WERI-Rb-1 (cell line): ENCODE data around the gene DCAF15.

Experiments
- DNase-seq: peaks from one replicate; pipeline ENCODE4 v3.0.0-alpha.2; 2020
- H3K27ac ChIP-seq: fragments of 250-450 bp; sonication (Bioruptor Pico); 2 replicates; pipeline ENCODE4 v1.5.1; 2020; ENCODE audit warnings: mild to moderate bottlenecking, moderate library complexity
- H3K27me3 ChIP-seq: fragments of 250-450 bp; sonication (Bioruptor Pico); 2 replicates; pipeline ENCODE4 v1.5.1; 2021; ENCODE audit warnings: mild to moderate bottlenecking, low read depth, moderate library complexity; ENCODE audit not compliant: insufficient read depth, severe bottlenecking
- H3K36me3 ChIP-seq: fragments of 250-450 bp; sonication (Bioruptor Pico); 2 replicates; pipeline ENCODE4 v1.5.1; 2020; ENCODE audit warnings: mild to moderate bottlenecking, moderate library complexity
- H3K4me3 ChIP-seq: 2 replicates; pipeline ENCODE4 v1.5.1; 2011; ENCODE audit warnings: low read depth, mild to moderate bottlenecking, control low read depth, low read length
- H3K9me3 ChIP-seq: fragments of 250-450 bp; sonication (Bioruptor Pico); 2 replicates; pipeline ENCODE4 v1.5.1; 2021; ENCODE audit warnings: mild to moderate bottlenecking, moderate library complexity; ENCODE audit not compliant: severe bottlenecking
- TF ChIP-seq, protein P1 (sequence below): IDR thresholded peaks from 2 replicates; pipeline ENCODE4 v1.5.1; 2011; ENCODE audit warnings: low read depth, mild to moderate bottlenecking, control low read depth, inconsistent platforms, low read length

The DCAF15 gene

DNA sequence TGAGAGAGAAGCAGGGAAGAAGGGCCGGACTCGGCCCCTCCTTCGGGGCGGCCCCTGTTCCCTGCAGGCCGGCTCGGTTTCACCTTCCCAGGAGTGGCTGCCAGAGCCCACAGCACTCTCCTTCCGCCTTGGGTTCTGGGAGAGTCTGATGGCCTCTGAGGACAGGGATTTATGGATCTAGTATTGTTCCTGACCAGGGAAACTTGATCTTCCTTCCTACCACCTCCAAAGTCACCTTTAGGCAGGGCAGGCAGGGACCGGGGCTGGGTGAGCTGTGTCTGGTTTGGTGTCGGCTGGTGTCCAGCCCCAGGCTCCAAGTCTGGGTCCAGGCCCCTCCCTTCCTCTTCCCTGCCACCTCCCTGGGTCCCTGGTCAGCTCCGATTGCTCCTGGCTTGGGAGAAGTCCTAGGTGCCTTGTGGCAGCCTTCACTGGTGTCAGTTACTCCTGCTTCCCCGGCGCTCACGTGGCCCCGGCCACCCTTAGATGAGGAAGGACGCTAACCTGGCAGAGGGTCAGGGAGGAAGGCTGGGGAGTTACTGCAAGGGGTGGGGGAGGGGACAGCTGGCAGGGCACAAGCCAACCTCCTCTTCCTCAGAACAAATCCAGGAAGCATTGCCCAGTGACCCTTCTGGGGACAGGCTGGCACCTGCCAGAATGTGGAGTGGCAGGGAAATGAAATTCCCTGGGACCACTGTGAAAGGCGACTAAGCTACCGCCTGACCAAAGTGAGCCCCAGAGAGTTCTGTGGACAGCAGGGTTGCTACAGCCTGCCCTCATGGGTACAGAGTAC, 35.0 kb downstream of the DCAF15 start:
- peak overlapping the region; percentile 23; the same call in 1 of the 2 replicates for H3K27ac ChIP-seq
- peaks cover 20% of the 10 kb centered on the region for H3K36me3 ChIP-seq
- TF ChIP-seq, protein P1, sequence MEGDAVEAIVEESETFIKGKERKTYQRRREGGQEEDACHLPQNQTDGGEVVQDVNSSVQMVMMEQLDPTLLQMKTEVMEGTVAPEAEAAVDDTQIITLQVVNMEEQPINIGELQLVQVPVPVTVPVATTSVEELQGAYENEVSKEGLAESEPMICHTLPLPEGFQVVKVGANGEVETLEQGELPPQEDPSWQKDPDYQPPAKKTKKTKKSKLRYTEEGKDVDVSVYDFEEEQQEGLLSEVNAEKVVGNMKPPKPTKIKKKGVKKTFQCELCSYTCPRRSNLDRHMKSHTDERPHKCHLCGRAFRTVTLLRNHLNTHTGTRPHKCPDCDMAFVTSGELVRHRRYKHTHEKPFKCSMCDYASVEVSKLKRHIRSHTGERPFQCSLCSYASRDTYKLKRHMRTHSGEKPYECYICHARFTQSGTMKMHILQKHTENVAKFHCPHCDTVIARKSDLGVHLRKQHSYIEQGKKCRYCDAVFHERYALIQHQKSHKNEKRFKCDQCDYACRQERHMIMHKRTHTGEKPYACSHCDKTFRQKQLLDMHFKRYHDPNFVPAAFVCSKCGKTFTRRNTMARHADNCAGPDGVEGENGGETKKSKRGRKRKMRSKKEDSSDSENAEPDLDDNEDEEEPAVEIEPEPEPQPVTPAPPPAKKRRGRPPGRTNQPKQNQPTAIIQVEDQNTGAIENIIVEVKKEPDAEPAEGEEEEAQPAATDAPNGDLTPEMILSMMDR: no peak
- no peak for DNase-seq
- no peaks in the 10 kb centered on the region for H3K27me3 ChIP-seq
- no peaks in the 10 kb centered on the region for H3K9me3 ChIP-seq
- H3K4me3 ChIP-seq: no peak overlapping the region

DNA sequence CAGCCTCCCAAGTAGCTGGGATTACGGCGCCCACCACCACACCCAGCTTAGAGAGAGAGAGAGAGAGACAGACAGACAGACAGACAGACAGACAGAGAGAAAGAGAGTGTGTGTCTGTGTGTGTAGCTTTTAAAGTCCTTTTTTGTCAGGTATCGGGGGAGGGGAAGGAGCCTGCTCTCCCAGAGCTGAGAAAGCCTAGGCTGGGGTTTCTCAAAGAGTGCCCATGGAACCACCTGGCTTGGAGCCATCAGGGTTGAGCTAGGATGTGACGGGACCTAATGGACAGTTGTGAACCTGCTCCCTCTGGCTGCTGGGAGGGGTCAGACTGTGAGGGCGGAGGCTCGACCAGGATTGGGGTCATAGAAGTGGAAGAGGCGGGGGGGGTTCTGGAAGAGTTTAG, 37.2 kb downstream of the DCAF15 start:
- Histone ChIP-seq H3K9me3 (no peaks in the 10 kb centered on the region), H3K27me3 (no peaks in the 10 kb centered on the region), H3K36me3 (peaks cover 22% of the 10 kb centered on the region), H3K27ac (no peak overlapping the region), H3K4me3 (no peak overlapping the region)
- DNase-seq: no peak
- TF ChIP-seq, protein P1: no peak

DNA sequence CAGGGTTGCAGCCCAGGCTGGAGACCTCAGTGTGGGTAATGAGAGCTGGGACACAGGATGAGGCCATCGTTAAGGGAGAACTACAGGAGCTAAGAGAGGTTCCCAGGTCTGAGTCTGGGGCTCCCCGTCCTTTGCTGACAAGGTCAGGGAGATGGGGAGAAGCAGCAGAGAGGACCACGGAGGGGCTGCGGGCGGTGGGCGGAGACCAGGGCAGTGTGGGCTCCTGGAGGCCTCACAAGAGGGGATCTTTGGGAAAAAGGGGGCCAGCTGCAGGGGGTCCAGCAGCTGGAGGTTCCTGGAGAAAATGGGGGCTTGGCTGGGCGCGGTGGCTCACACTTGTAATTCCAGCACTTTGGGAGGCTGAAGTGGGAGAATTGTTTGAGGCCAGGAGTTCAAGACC, 37.8 kb downstream of the DCAF15 start:
- no peaks in the 10 kb centered on the region for H3K9me3 ChIP-seq
- TF ChIP-seq, protein P1: no peak
- H3K27ac ChIP-seq: no peak overlapping the region
- H3K27me3 ChIP-seq: no peaks in the 10 kb centered on the region
- peaks cover 22% of the 10 kb centered on the region for H3K36me3 ChIP-seq
- no peak for DNase-seq
- H3K4me3 ChIP-seq: no peak overlapping the region

DNA sequence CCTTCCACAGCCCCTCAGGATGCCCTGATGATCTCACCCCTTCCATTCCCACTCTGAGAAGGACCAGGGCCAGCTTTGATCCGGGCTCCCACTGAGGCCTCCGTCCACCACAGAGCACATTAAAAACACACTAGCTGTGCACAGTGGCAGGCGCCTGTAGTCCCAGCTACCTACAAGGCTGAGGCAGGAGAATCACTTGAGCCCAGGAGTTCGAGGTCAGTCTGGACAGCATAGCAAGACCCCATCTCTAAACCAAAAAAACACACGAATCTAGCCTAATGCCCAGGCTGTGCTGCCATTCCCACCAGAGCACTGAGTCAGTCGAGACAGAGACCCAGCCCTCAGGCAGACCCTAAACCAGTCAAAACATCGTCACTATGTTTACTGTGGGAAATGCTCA, 39.7 kb downstream of the DCAF15 start:
- peaks cover 22% of the 10 kb centered on the region for H3K36me3 ChIP-seq
- no peaks in the 10 kb centered on the region for H3K27me3 ChIP-seq
- TF ChIP-seq, protein P1: no peak
- no peak overlapping the region for H3K4me3 ChIP-seq
- H3K9me3 ChIP-seq: no peaks in the 10 kb centered on the region
- no peak for DNase-seq
- no peak overlapping the region for H3K27ac ChIP-seq

DNA sequence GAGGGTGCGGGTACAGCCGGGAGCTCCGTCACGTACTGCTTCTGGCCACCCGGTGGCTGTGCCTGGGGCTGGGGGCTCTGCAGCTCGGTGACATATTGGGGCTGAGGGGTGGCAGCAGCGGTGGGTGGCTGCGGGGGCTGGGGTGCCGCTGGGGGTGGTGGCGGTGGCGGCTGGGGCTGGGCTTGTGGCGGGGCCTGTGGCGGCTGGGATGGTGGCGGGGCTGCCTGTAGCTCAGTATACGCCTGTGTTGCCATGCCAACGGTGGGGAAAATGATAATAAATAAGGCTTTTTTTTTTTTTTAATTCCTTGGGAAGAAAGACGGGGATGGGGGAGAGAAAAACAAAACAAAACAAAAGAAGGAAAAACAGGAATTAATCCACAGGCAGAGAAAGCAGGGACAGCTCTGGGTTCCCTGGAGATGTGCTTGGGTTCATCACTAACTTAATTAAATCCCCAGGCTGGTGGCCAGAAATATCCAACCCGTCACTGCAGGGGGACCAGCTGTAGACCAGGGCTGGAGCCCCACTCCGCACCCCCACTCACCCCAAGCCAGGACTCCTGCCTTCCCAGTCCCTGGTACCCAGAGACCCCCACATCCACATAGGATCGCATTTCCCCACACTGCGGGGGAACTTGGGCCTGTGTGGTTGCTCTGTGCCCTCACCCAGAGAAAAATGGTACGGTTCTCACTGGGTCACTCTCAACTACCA, 41.4 kb downstream of the DCAF15 start:
- Histone ChIP-seq H3K27ac (no peak overlapping the region), H3K9me3 (peaks cover 5% of the 10 kb centered on the region), H3K27me3 (no peaks in the 10 kb centered on the region), H3K4me3 (no peak overlapping the region), H3K36me3 (peaks cover 35% of the 10 kb centered on the region)
- no peak for DNase-seq
- TF ChIP-seq, protein P1: no peak
